Stimulated activated CD8-positive, alpha-beta memory T cell treated with anti-CD3 and anti-CD28 coated beads, Interleukin-2, amount 100 ng/mL, for 1 hour (primary cell): ENCODE data around the gene C1orf232.

Source experiments
- DNase-seq, 2 donors: peaks; one replicate each; pipeline ENCODE4 v3.0.0-alpha.2; 2020; ENCODE audit warnings: low read depth in 2 of 2

C1orf232 gene

DNA sequence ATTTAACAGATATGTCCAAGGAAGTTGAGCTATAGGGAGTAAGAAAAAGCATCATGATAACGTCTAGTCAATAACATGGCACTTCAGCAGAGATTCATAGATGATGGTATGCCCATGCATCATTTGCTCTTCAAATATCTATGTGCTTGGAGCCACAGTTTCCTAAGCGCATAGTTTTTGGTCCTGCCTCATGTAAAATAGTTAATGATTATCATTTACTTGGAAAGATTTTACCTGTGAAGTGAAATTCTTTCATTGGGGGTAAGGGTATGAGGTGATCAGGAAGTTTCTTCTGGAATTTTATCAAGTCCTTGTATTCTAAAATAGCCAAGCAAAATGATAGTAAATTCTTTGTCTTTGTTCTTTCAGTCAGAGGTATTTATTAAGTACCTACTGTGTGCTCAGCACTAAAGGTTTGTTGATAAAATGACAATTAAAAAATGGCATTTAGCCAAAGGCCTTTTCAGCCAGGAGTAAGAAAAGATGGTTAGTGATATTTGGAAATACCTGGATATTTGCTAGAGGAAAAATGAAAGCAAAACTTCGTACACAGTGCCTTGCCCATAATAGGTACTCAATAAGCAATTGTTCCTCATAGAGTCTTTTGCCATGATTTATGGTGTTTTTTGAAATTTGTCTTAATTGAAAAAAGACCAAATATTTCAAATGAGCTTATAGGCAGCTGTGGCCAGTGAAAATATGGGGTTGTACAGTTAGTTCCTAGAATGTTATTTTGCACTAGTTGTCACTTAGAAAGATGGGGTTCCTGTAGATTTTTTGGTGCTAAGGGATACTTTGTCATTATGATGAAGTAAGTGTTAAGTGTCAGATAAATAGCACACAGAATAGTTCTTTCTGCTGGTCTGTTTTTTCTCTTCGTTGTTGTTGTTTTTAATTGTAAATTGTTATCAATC is 44.1 kb downstream of the C1orf232 start:
- no peak for DNase-seq

GRCh38 chr1:26122988-26123973 is 45.5 kb downstream of the C1orf232 start:
- no peak for DNase-seq

DNA sequence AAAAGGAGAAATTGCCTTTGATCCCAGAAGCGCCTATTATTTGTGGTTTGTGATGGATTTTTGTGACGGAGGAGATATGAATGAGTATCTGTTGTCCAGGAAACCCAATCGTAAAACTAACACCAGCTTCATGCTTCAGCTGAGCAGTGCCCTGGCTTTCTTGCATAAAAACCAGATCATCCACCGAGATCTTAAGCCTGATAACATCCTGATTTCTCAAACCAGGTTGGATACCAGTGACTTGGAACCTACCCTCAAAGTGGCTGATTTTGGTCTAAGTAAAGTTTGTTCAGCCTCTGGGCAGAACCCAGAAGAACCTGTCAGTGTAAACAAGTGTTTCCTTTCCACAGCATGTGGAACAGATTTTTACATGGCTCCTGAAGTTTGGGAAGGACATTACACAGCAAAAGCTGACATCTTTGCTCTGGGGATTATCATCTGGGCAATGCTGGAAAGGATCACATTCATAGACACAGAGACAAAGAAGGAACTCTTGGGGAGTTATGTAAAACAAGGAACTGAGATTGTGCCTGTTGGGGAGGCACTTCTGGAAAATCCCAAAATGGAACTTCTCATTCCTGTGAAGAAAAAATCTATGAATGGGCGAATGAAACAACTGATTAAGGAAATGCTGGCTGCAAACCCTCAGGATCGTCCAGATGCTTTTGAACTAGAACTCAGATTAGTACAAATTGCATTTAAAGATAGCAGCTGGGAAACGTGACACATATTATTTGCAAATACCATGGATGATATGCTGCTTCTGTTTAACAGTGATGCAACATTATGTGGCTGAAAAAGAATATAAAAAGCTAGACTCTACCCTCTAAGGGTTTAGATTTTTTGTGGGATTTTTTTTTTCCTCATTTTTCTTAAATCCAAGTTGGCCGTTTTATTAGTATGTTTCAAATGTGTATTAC is 46.6 kb downstream of the C1orf232 start:
- DNase-seq = no peak

- DNase-seq = no peak
Measured at GRCh38 chr1:26119892-26120608, 48.7 kb downstream of the C1orf232 start.

DNA sequence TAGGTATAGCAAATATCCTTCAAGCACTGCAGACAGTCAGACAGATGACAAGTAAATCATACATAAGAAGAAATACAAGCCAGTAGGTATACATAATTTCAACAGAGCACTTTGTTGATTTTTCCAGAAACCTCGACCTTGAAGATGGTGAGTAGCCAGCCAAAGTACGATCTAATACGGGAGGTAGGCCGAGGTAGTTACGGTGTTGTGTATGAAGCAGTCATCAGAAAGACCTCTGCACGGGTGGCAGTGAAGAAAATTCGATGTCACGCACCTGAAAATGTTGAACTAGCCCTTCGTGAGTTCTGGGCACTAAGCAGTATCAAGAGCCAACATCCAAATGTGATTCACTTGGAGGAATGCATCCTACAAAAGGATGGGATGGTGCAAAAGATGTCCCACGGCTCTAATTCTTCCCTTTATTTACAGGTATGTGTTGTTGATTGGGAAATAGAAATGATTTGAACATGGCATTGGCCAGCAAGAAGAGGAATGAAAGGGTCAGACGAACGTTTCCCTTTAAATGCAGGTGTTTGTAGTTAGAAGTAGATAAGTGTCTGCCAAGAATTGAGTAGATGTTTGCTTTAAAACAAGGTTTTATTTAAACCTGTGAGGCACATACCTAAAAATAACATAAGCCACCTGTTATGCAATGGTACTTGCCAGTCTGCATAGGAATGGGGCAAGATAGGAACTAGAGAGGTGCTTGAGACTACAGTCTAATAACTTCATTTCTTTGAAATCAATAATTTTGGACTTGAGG is 54.4 kb downstream of the C1orf232 start:
- no peak for DNase-seq
